HG02884 (cell line): ENCODE data around the gene NUP58.
"Not testable (repeated sequence)": the region's sequence is repeated elsewhere in the genome, so short reads cannot be mapped to it uniquely, and the experiment has no call there.

Experiments used
- ATAC-seq: cut with Tn5 transposase; IDR thresholded peaks from one replicate; pipeline ENCODE4 v1.9.1; 2021; ENCODE audit warnings: mild to moderate bottlenecking, moderate library complexity; ENCODE audit not compliant: unreplicated experiment

Gene NUP58

DNA sequence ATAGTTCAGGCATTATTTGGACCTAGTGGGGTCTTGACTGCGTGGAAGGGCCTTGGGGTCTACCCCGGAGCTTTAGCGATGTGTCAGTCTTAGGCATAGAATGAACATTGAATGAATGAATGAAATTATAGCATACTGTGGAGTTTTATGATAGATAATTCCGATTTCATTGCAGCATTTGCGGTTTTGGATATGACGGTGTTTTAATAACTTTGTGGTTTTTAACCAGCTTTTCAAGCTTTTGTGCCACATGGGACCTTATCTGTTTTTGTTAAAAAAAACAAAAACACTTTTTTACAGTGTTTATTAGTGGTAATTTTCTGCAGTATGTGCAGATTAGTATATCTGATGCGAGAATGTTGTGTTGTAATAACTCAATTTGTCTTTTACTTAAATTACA, 696 bp downstream of the NUP58 start:
- ATAC-seq, result no peak

DNA sequence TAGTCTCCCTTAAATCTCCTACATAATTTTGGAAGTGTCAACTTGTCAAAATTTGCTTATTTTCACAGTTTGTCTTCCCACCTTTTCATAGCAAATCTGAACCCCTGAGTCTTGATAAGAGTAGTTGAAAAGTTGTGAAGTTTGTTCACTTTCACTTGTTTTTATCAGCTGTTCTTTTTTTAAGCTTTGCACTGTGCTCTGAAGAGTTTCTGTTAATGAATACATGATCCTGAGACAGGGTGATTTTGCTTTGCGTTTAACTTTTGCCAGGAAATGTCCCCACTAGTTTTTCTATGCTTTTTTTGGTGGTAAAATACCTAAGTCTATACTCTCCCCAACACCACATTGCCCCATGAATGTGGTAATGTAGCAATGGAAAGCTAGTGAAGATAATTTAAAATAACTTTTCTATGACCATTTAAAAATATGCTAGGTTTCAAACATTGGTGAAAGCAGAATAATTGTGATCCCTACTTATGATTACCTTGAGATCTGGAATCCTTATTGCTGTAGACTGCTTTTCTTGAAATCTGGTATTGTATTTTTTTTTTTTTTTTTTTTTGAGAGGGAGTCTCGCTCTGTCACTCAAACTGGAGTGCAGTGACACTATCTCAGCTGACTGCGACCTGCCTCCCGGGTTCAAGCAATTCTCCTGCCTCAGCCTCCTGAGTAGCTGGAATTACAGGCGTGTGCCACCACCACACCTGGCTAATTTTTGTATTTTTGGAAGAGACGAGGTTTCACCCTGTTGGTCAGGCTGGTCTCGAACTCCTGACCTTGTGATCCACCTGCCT, 5.4 kb downstream of the NUP58 start:
- ATAC-seq, result no peak

- no peak for ATAC-seq
Observed at GRCh38 chr13:25310891-25311290, 9.5 kb downstream of the NUP58 start.

DNA sequence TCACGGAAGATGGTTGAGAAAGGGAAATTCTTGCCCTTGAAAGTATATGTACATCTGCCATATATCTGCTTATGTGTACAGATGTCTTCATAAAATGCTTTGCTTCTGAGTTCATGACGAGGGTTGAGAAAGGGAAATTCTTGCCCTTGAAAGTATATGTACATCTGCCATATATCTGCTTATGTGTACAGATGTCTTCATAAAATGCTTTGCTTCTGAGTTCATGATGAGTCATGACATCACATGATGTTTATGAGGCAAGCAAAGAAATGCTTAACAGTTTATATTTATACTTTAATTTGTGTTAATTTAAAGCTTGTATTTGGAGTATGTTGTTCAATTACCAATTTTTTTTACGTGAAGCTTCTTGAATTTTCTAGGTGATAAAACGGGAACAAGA, 17.5 kb downstream of the NUP58 start:
- ATAC-seq, result not testable (repeated sequence)

- no peak for ATAC-seq
Observed at GRCh38 chr13:25319771-25320170, 18.3 kb downstream of the NUP58 start.

- no peak for ATAC-seq
Observed at GRCh38 chr13:25324100-25324499, 22.7 kb downstream of the NUP58 start.

GRCh38 chr13:25329706-25330105, 28.3 kb downstream of the NUP58 start:
- no peak for ATAC-seq

GRCh38 chr13:25330541-25330940, 29.1 kb downstream of the NUP58 start:
- ATAC-seq, result no peak

DNA sequence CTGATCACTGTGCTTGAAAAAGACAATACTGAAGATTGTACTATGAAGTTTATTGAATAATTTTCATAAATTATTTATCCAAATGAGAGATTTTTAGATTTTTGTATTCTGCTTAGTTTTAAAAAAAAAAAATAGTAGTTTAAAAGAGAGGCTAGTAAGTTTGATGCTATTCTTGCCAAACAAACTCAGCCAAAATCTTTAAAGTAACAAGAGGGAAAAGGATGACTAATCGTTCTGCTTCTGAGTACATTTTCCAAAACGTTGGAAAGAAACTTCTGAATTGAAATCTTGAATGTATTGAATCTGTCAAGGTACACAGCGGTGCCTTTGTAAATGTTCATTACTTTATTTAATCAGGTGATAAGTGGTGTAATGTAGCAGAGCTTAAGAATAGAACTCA, 34.4 kb downstream of the NUP58 start:
- ATAC-seq, result no peak

GRCh38 chr13:25345576-25345975, 44.2 kb downstream of the NUP58 start:
- no peak for ATAC-seq

GRCh38 chr13:25347151-25347550, 45.7 kb downstream of the NUP58 start:
- no peak for ATAC-seq

- ATAC-seq, result no peak
Observed at GRCh38 chr13:25351404-25351803, 50.0 kb downstream of the NUP58 start.

GRCh38 chr13:25352230-25352629, 50.8 kb downstream of the NUP58 start:
- no peak for ATAC-seq

DNA sequence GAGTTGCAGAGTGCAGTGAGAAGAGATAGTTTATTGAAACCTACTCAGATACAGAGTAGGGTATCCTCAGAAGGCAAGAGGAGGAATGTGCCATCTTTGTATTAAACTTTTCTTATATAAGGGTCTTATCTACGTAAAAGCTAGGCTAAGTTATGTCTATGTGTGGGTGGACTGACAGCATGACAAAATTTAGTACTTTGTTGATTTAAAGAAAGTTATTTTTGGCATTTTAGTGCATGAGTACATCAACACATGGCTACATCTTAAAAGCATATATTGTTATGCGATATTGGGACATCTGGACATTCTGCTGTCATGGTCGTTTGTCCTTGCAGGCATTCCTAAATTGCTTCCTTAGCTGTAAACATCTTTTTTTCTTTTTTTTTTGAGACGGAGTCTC, 51.4 kb downstream of the NUP58 start:
- no peak for ATAC-seq

DNA sequence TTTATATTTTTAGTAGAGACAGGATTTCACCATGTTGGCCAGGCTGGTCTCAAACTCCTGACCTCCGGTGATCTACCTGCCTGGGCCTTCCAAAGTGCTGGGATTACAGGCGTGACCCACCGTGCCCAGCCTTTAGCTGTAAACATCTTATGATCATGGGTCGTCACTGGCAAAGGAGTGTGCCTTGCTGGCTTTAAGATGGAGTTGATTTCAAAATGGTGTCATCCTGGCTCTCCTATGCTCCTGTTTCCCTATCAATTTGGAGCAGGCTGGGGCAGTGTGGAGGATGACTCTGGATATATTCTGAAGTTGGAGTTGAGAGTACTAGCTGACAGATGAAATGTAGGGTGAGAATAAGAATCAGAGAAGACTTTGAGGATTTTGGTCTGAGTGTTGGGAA, 51.9 kb downstream of the NUP58 start:
- ATAC-seq, result no peak

GRCh38 chr13:25354377-25354776, 53.0 kb downstream of the NUP58 start:
- no peak for ATAC-seq

DNA sequence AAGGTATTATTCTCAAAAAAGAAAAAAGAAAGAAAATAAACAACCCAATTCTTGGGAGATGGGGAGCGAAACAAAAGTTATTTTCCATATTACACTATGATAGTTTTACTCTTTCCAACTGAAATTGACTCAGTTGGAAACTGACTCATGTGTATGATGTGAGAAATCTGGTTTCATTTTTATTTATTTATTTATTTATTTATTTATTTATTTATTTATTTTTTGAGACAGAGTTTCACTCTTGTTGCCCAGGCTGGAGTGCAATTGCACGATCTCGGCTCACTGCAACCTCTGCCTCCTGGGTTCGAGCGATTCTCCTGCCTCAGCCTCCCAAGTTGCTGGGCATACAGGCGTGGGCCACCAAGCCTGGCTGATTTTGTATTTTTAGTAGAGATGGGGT, 59.0 kb downstream of the NUP58 start:
- not testable (repeated sequence) for ATAC-seq

- no peak for ATAC-seq
Observed at GRCh38 chr13:25365720-25366235, 64.4 kb downstream of the NUP58 start.

DNA sequence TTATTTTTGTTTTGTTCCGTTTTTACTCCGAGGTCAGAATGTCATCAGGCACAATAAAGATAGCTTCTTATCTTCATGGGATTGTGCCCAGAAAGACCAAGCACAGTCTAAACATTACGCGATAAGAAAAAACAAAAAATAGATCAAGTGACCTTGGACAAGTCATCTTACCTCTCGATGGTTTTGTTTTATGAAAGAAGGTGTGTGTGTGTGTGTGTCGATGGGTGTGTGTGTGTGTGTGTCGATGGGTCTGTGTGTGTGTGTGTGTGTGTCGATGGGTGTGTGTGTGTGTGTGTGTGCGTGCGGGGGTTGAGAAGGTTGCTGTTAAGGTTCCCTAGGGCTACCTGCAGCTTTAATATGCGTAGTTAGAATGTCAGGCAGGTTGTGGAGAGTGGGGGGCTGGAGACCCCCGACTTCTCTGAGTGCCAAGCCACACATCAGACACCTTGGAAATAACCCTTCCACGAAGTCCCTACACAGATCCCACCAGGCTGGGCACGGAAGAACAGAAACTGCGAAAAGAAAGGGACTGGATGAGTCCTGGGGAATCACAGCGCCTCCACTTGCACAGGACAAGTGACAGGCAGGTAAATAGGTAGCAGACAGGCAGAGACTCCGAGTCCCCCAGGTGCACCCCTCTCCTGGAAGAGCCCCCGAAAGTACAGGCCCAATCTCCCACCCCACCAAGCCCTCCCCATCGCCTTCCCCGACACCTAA, 69.9 kb downstream of the NUP58 start:
- ATAC-seq, result no peak

DNA sequence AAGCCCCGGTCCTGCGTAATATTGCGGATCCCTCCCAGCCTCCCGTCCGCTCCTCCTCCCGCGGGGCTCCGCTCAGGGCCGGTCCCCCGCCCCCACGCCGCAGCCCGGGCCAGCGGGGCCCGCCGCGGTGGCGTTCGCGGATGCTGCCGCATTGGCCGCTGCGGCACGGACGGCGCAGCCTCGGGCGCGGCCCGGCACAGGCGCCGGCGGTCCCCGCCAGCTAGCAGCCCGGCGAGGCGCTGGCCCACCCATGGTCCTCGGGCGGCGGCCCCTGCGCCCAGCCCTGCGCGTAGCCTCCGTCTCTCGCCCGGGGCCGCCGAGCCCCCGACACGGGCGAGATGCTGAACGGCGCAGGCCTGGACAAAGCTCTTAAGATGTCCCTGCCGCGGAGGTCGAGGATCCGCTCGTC, 70.5 kb downstream of the NUP58 start, which contains the start of gene ATP8A2:
Gene ATP8A2 (plus strand): TSS at position 100 of the 409 bp plus-strand sequence. CDS start 239 bp downstream, at position 339.
- no peak for ATAC-seq

GRCh38 chr13:25372284-25373081, 71.1 kb downstream of the NUP58 start:
- ATAC-seq, result no peak
